GM23338 (cell line): Measurements from ENCODE around the gene SH3TC2. TPM values are rescaled to one million over a fixed set of nuclear protein-coding genes. Genes with fewer than 3 reads are reported as not detected.

Source experiments
- ATAC-seq: fragments of 200-7000 bp; cut with Tn5 transposase; 3 replicates; pipeline ENCODE4 v1.9.1; 2020
- DNase-seq: peaks from one replicate; pipeline ENCODE4 v3.0.0-alpha.2; 2015; ENCODE audit warnings: low spot score
- H2AFZ ChIP-seq: fragments of 200-600 bp; sonication (generic); 2 replicates; pipeline ENCODE4 v1.8.0; 2016; ENCODE audit warnings: antibody characterized with exemption, mild to moderate bottlenecking, moderate library complexity
- H3F3A ChIP-seq: fragments of 200-600 bp; sonication (generic); replicated peaks from 2 replicates; pipeline ENCODE4 v1.8.0; 2017; ENCODE audit warnings: antibody characterized with exemption, mixed run types, low read depth
- H3K27ac ChIP-seq: fragments of 200-600 bp; sonication (generic); 2 replicates; pipeline ENCODE4 v1.6.1; 2016; ENCODE audit warnings: low read depth
- H3K27me3 ChIP-seq: fragments of 200-600 bp; sonication (generic); 2 replicates; pipeline ENCODE4 v1.8.0; 2016; ENCODE audit warnings: mild to moderate bottlenecking, mixed run types, moderate library complexity; ENCODE audit not compliant: insufficient read depth
- H3K36me3 ChIP-seq: fragments of 200-600 bp; sonication (generic); 2 replicates; pipeline ENCODE4 v1.8.0; 2016; ENCODE audit warnings: mild to moderate bottlenecking; ENCODE audit not compliant: insufficient read depth
- H3K4me1 ChIP-seq: fragments of 200-600 bp; sonication (generic); 2 replicates; pipeline ENCODE4 v1.8.0; 2016; ENCODE audit warnings: mild to moderate bottlenecking, moderate library complexity; ENCODE audit not compliant: insufficient read depth
- H3K4me2 ChIP-seq: fragments of 200-600 bp; sonication (generic); 2 replicates; pipeline ENCODE4 v1.7.1; 2017; ENCODE audit warnings: mixed run types
- H3K4me3 ChIP-seq: fragments of 200-600 bp; sonication (generic); 2 replicates; pipeline ENCODE4 v1.6.1; 2016; ENCODE audit warnings: mixed run types
- H3K79me2 ChIP-seq: fragments of 200-600 bp; sonication (generic); replicated peaks from 2 replicates; pipeline ENCODE4 v1.8.0; 2017; ENCODE audit warnings: mild to moderate bottlenecking; ENCODE audit not compliant: insufficient read depth
- H3K9me2 ChIP-seq: fragments of 200-600 bp; sonication (generic); 2 replicates; pipeline ENCODE4 v1.8.0; 2017; ENCODE audit not compliant: insufficient read depth
- H4K20me1 ChIP-seq: fragments of 200-600 bp; sonication (generic); replicated peaks from 2 replicates; pipeline ENCODE4 v1.8.0; 2017; ENCODE audit warnings: mild to moderate bottlenecking; ENCODE audit not compliant: insufficient read depth
- H3K27ac Mint-ChIP-seq: 2 replicates; pipeline ENCODE4 v1.8.0; 2020; ENCODE audit warnings: inconsistent platforms, mild to moderate bottlenecking, moderate library complexity, mixed read lengths
- H3K27me3 Mint-ChIP-seq: 3 replicates; pipeline ENCODE4 v1.8.0; 2022; ENCODE audit warnings: low read depth, mild to moderate bottlenecking, moderate library complexity, mixed read lengths, inconsistent platforms; ENCODE audit not compliant: insufficient read depth, poor library complexity
- H3K36me3 Mint-ChIP-seq: 3 replicates; pipeline ENCODE4 v1.8.0; 2021; ENCODE audit warnings: low read depth, mild to moderate bottlenecking, inconsistent platforms, moderate library complexity, mixed read lengths
- H3K4me1 Mint-ChIP-seq: 3 replicates; pipeline ENCODE4 v1.8.0; 2020; ENCODE audit warnings: mild to moderate bottlenecking, inconsistent platforms, mixed read lengths
- H3K4me3 Mint-ChIP-seq: 3 replicates; pipeline ENCODE4 v1.8.0; 2021; ENCODE audit warnings: moderate library complexity, mild to moderate bottlenecking, inconsistent platforms, mixed read lengths
- H3K9me3 Mint-ChIP-seq: 3 replicates; pipeline ENCODE4 v1.8.0; 2020; ENCODE audit warnings: moderate library complexity, mild to moderate bottlenecking, inconsistent platforms, mixed read lengths
- CREB1 ChIP-seq: fragments of 250-450 bp; sonication (Bioruptor Pico); IDR thresholded peaks from 2 replicates; pipeline ENCODE4 v1.5.0; 2020; ENCODE audit warnings: low read depth, mild to moderate bottlenecking, moderate library complexity
- CTCF ChIP-seq, 2 experiments: fragments of 200-600 bp in 1 of 2; sonication (generic) in 1 of 2; conservative IDR thresholded peaks; 2 replicates each; pipeline versions ENCODE4 v1.5.1 to v1.6.1; 2016 to 2017; ENCODE audit warnings: antibody characterized with exemption in 2 of 2, low read depth in 2 of 2, mild to moderate bottlenecking in 2 of 2, moderate library complexity in 1 of 2
- EZH2 ChIP-seq: fragments of 200-600 bp; sonication (generic); IDR thresholded peaks from one replicate; pipeline ENCODE4 v1.8.0; 2017; ENCODE audit warnings: antibody characterized with exemption, mild to moderate bottlenecking, low read depth; ENCODE audit not compliant: unreplicated experiment
- EZH2phosphoT487 ChIP-seq: fragments of 200-600 bp; sonication (generic); IDR thresholded peaks from one replicate; pipeline ENCODE4 v1.8.1; 2018; ENCODE audit warnings: antibody characterized with exemption; ENCODE audit not compliant: unreplicated experiment
- JUNB ChIP-seq: IDR thresholded peaks from one replicate; pipeline ENCODE4 v1.6.1; 2016; ENCODE audit warnings: antibody characterized with exemption; ENCODE audit not compliant: unreplicated experiment
- NANOG ChIP-seq: IDR thresholded peaks from 2 replicates; pipeline ENCODE4 v1.6.1; 2016; ENCODE audit warnings: antibody characterized with exemption, borderline replicate concordance
- REST ChIP-seq: IDR thresholded peaks from one replicate; pipeline ENCODE4 v1.6.1; 2018; ENCODE audit warnings: antibody characterized with exemption; ENCODE audit not compliant: unreplicated experiment
- STAT1 ChIP-seq: IDR thresholded peaks from one replicate; pipeline ENCODE4 v1.6.1; 2016; ENCODE audit warnings: antibody characterized with exemption; ENCODE audit not compliant: unreplicated experiment
- ZNF331 ChIP-seq: fragments of 250-450 bp; sonication (Bioruptor Pico); IDR thresholded peaks from 2 replicates; pipeline ENCODE4 v1.5.0; 2020; ENCODE audit warnings: low read depth, mild to moderate bottlenecking, moderate library complexity
- ZNF462 ChIP-seq: fragments of 250-450 bp; sonication (Bioruptor Pico); IDR thresholded peaks from 2 replicates; pipeline ENCODE4 v1.5.0; 2020; ENCODE audit warnings: mild to moderate bottlenecking, moderate library complexity
- polyA plus RNA-seq: library from polyadenylated mRNA; unstranded; fragments of >200 nt; fragmentation: Nextera tagmentation; extraction: Ambion mirVana; gene quantifications from 2 replicates; pipeline ENCODE4 v1.2.1, GENCODE V29; 2016
- total RNA-seq: library from RNA; depleted of rRNA; stranded (reverse); fragments of >200 nt; shearing (Covaris generic); gene quantifications from 2 replicates; pipeline ENCODE4 v1.2.3, GENCODE V29; 2014

SH3TC2 gene
- total and polyA plus RNA-seq, 2 experiments from 2014 or later, result 0.10 to 0.17 TPM

- TF ChIP-seq ZNF462 (CRISPR knock-in tag) (no peak), CREB1 (CRISPR knock-in tag) (no peak), REST (no peak), EZH2 (no peak), EZH2phosphoT487 (no peak), ZNF331 (CRISPR knock-in tag) (no peak)
Measured at GRCh38 chr5:148966938-148967337, 95.9 kb downstream of the SH3TC2 start (continued).

GRCh38 chr5:148966348-148966747 is 96.5 kb downstream of the SH3TC2 start:
- Histone ChIP-seq H3K27me3 (no peaks in the 10 kb centered on the region), H3K79me2 (no peaks in the 10 kb centered on the region), H3K36me3 (no peaks in the 10 kb centered on the region), H3K9me2 (no peaks in the 10 kb centered on the region), H4K20me1 (no peaks in the 10 kb centered on the region), H2AFZ (no peak overlapping the region), H3K4me3 (no peak overlapping the region), H3K27ac (no peak overlapping the region), H3F3A (no peaks in the 10 kb centered on the region), H3K4me2 (no peak overlapping the region), H3K4me1 (peaks cover 9% of the 10 kb centered on the region)
- H3K27me3 Mint-ChIP-seq, result no peaks in the 10 kb centered on the region
- no peak for ATAC-seq
- no peaks in the 10 kb centered on the region for H3K36me3 Mint-ChIP-seq
- no peak for DNase-seq
- no peak overlapping the region for H3K27ac Mint-ChIP-seq
- H3K9me3 Mint-ChIP-seq, result no peaks in the 10 kb centered on the region
- peaks cover 19% of the 10 kb centered on the region for H3K4me1 Mint-ChIP-seq
- TF ChIP-seq CTCF (conservative IDR thresholded peaks at IDR 0.05; ENCODE audit: low read depth in 2 of 2) (no peak), ZNF331 (CRISPR knock-in tag) (no peak), REST (no peak), NANOG (no peak), STAT1 (no peak), JUNB (no peak)
- H3K4me3 Mint-ChIP-seq, result no peak overlapping the region
